GM10248 (cell line): Measurements from ENCODE around the gene SSTR5.
"Not testable (repeated sequence)": the region's sequence is repeated elsewhere in the genome, so short reads cannot be mapped to it uniquely, and the experiment has no call there.

ENCODE experiments used
- CTCF ChIA-PET: fragments of 300-600 bp; sonication (Branson Sonifier 250); formaldehyde crosslinking; extraction: SDS; loops from one replicate; lab custom pipeline; 2021; ENCODE audit warnings: antibody characterized with exemption; lab: Yijun Ruan, JAX
- POLR2A ChIA-PET: fragments of 350-650 bp; sonication (Branson Sonifier 250); formaldehyde crosslinking; extraction: SDS; loops from one replicate; lab custom pipeline; 2020; ENCODE audit warnings: antibody characterized with exemption; lab: Yijun Ruan, JAX
- DNase-seq: peaks from one replicate; pipeline ENCODE4 v3.0.0; 2012; ENCODE audit errors: extremely low spot score
- CTCF ChIP-seq: IDR thresholded peaks from 2 replicates; pipeline ENCODE4 v1.5.1; 2012; ENCODE audit warnings: mild to moderate bottlenecking, low read depth; ENCODE audit errors: extremely low read depth, missing control alignments, control extremely low read depth

The SSTR5 gene

GRCh38 chr16:1080801-1081733 is 8.5 kb downstream of the SSTR5 start:
- ChIA-PET CTCF (no interaction called here), POLR2A (no interaction called here)
- TF ChIP-seq CTCF = no peak
- DNase-seq = no peak

GRCh38 chr16:1081734-1082265 is 9.3 kb downstream of the SSTR5 start:
- no peak for DNase-seq
- CTCF ChIA-PET = no interaction called here
- POLR2A ChIA-PET = no interaction called here
- TF ChIP-seq CTCF = no peak

GRCh38 chr16:1082266-1082951 is 9.9 kb downstream of the SSTR5 start:
- TF ChIP-seq CTCF = no peak
- ChIA-PET CTCF (no interaction called here), POLR2A (no interaction called here)
- no peak for DNase-seq

GRCh38 chr16:1082952-1083675 is 10.6 kb downstream of the SSTR5 start:
- DNase-seq = no peak

GRCh38 chr16:1084971-1085370 is 12.4 kb downstream of the SSTR5 start:
- no peak for TF ChIP-seq CTCF
- no peak for DNase-seq
- ChIA-PET POLR2A (no interaction called here), CTCF (no interaction called here)

More at GRCh38 chr16:1082952-1083675, 10.6 kb downstream of the SSTR5 start:
- ChIA-PET CTCF (no interaction called here), POLR2A (no interaction called here)
- no peak for TF ChIP-seq CTCF

GRCh38 chr16:1086443-1086842 is 13.9 kb downstream of the SSTR5 start:
- DNase-seq, POLR2A ChIA-PET: not testable (repeated sequence)
- CTCF ChIA-PET = interaction anchor here (1.6 kb wide), 1 partner anchor 17 kb away, joined by 5 read pairs; no protein-coding TSS in a partner anchor
